GM12873 (cell line): ENCODE data around the gene CALCR.

Experiments used
- TF ChIP-seq, protein P1 (sequence below): IDR thresholded peaks from 2 replicates; pipeline ENCODE4 v1.5.1; 2012; ENCODE audit warnings: low read depth, mild to moderate bottlenecking, moderate library complexity, low read length, control low read depth; ENCODE audit not compliant: insufficient read depth; ENCODE audit errors: missing control alignments

Gene CALCR

DNA sequence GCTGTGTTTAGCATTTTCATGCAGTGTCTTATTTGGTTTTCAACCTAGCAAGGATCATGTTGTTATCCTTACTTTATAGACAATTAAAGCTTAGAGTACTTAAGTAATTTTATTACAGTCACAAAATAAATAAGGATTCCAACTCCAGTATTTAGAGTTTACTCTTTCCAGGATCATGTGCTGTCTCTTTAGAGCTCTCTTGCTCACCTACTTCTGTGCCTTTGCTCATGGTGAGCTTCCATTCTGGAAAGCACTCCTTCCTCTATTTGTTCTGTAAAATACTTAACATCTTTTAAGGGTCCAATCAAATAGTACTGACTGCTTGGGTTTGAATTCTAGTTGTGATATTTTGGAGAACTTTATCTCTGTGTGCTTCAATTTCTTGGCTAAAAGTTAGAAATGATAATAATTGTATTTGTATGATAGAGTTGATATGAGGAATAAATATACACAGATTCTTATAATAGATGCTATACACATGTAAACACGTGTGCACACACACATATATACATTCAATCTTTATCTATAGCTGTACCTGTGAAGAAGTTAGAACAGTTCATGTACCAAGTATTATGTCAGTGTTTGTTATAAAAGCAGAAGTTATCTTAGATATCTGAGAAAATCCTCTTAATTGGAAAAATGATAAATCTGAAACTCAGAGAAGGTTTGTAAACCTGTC, 18.2 kb upstream of the CALCR start:
- TF ChIP-seq, protein P1, sequence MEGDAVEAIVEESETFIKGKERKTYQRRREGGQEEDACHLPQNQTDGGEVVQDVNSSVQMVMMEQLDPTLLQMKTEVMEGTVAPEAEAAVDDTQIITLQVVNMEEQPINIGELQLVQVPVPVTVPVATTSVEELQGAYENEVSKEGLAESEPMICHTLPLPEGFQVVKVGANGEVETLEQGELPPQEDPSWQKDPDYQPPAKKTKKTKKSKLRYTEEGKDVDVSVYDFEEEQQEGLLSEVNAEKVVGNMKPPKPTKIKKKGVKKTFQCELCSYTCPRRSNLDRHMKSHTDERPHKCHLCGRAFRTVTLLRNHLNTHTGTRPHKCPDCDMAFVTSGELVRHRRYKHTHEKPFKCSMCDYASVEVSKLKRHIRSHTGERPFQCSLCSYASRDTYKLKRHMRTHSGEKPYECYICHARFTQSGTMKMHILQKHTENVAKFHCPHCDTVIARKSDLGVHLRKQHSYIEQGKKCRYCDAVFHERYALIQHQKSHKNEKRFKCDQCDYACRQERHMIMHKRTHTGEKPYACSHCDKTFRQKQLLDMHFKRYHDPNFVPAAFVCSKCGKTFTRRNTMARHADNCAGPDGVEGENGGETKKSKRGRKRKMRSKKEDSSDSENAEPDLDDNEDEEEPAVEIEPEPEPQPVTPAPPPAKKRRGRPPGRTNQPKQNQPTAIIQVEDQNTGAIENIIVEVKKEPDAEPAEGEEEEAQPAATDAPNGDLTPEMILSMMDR, result no peak

GRCh38 chr7:93579431-93579830, 4.9 kb upstream of the CALCR start:
- TF ChIP-seq, protein P1, result no peak

GRCh38 chr7:93578762-93579161, 4.2 kb upstream of the CALCR start:
- TF ChIP-seq, protein P1, result no peak

- TF ChIP-seq, protein P1, result no peak
Observed at GRCh38 chr7:93575555-93576399, 1.3 kb upstream of the CALCR start.

DNA sequence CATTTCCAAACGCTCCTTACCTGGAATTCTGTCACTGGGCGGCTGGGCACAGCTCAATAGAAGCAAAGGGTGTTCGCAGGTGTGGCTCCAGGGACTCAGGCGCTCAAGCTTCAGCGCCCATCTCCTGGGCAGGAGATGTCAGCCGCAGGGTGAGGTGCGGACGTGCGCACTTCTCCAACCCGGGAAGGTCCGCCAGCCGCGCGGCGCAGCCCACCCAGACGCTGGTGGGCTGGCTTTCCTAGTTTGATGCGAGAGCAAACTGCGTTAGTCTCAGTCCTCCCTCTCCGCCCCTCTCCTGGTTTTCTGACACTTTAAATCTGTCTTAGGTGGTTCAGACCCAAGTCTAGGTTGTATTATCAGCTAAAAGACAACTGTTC, 267 bp downstream of the CALCR start:
- TF ChIP-seq, protein P1, result no peak

DNA sequence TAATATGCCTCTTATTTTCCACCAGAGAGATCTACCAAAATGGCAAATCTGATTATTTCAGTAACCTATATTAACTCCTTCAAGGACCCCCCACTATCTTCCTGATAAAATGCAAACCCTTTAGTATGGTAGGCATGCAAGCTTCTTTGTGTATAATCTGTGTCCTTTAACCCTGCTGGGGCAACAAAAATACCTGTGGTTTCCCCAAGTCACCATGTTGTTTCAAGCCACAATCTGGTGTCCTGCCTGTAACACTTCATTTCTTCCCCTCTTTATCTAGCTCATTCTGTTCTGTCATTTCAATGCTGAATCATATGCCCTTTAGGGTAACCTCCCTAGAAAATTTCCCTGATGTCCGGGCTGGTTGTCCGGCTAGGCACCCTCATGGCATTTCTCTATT, 5.3 kb downstream of the CALCR start:
- TF ChIP-seq, protein P1, result no peak

DNA sequence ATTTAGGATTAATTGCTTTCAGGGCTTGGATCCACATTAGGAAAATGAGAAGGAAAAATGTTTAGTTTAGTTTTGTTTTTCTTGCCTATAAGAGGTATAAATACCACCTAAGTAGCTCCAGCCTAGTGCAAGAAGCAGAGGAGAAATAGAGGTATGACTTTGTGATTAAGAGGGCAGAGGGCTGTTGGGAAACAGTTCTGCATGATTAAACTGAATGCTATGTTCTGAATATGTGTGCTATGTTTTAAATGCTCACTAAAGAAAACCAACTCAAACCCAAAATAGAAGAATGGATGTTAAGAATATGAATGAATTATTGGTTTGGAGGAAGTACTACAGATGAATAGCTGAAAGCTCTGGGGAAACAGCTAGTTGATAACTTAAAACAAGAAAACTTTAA, 7.6 kb downstream of the CALCR start:
- TF ChIP-seq, protein P1, result no peak
